Measurements from ENCODE around the gene OR4C3.
"Not testable (repeated sequence)": the region's sequence is repeated elsewhere in the genome, so short reads cannot be mapped to it uniquely, and the experiment has no call there.

Gene OR4C3

DNA sequence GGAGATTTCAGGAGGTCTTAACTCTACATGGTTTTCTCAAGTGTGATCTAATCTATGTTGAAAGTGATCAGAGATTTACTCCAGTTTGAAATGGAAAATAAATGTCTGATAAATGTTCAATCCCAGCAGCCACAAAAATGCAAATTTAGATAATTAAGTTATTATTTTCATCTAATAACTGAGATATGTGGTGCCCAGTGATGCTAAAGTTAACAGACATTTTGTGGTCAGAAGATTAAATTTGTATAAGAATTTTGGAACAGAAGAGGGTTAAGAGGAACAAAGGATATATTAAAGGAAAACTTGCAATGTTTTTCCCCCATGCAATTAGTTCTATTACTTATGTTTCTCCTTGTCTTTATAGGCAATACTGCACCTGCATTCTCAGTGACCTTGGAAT is at the start of gene OR4C3:
TSS of gene OR4C3 (plus strand) at position 301 of the 400 bp plus-strand sequence. CDS start 102 bp downstream, outside the sequence.
- not testable (repeated sequence) for DNase-seq

DNA sequence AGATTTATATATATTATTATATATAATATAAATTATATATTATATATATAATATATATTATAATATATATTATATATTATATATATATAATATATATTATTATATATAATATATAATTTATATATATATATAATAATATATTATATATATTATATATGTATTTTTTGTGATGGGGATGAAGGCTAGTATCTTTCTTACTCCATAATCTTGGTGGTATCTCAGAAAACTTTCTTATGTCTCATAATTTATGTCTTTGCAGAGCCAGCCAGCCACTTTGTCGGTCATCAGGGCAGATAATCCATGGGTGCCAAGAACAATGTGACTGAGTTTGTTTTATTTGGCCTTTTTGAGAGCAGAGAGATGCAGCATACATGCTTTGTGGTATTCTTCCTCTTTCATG is 18.8 kb upstream of the OR4C3 start, which contains the start of gene OR4S1:
TSS of gene OR4S1 (plus strand) at position 301 of the 400 bp plus-strand sequence. CDS start at position 301, 0 bp downstream.
- DNase-seq, result no peak

DNA sequence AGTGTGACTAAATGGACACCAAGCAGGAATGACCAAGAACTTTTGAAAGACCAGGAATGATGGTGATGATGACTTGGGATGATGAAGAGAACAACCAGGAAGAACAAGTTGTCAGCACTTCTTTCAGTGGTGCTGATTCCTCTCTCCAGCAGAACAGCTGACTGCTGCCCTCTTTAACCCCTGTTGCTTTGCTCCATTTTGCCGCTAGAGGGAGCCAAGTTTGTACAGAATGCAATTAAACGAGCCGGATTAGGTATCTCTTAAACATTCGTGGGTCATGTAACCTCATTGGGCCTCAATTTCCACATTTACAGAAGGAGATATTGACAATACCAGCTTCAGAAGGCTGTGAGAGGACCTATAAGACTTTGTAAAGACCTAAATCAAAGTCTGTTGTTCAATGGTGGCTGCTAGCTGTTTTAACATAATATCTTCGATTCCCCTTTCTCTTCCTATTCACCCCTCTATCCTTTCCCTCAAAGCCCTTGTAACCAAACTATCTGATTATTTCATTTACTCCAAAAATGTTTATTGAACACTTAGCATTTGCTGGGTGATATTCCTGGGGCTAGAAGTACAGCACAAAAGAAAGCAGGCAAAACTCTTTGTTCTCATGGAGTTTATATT is 16.8 kb upstream of the OR4C3 start:
- DNase-seq, result peak in 9 of 14 donors; percentile 1 to 52 (median 15)

DNA sequence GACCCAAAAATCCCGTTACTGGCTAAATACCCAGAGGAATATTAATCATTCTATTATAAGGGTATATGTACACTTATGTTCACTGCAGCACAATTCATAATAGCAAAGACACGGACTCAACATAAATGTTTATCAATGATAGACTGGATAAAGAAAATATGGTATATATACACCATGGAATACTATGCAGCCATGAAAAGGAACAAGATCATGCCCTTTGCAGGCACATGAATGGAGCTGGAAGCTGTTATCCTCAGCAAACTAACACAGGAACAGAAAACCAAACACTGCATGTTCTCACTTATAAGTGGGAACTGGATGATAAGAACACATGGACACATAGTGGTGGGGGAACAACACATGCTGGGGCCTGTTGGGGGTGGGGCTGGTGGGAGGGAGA is 11.1 kb upstream of the OR4C3 start:
- DNase-seq, result not testable (repeated sequence)

DNA sequence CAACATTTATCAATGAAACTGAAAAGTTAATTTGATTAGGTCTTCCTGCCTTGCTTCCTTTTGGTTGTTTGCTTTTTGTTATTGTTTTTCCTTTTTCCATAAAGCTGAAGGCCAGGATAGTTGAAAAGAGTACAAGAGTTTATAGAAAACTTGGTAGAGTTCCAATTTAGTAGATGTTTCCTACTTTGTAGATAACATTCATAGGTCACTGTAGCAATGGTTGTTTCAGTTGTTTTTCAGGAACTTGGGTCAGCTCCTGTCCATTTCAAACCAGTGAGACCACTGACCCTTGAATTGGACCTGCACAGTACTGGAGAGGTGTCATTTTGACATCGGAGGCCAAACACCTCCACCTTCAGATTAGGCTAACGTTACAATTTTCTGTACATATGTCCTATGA is 4.9 kb upstream of the OR4C3 start:
- DNase-seq, result not testable (repeated sequence)

DNA sequence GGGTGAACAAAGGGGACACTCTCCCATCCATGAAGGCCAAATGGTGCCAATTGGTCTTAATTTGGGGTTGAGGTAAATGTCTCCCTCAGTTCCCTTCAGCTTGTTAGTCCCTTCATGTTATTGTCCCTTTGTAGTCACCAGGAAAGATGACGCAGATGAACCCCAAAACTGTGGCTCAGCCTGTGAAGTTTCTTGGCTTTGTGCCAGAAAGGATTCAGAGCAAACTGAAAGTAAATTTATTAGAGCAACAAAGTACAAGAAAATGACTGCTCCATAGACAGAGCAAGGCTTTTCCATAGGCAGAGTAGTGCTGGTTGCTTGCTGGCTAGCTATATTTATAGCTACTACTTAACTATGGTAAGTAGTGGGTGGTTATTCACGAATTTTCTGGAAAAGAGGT is 16.7 kb downstream of the OR4C3 start:
- DNase-seq, result no peak

DNA sequence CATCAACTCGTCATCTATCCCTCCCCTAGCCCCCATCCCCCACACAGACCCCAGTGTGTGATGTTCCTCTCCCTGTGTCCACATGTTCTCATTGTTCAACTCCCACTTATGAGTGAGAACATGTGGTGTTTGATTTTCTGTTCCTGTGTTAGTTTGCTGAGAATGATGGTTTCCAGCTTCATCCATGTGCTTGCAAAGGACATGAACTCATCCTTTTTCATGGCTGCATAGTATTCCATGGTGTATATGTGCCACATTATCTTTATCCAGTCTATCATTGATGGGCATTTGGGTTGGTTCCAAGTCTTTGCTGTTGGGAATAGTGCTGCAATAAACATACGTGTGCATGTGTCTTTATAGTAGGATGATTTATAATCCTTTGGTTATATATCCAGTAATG is 17.8 kb downstream of the OR4C3 start:
- not testable (repeated sequence) for DNase-seq

DNA sequence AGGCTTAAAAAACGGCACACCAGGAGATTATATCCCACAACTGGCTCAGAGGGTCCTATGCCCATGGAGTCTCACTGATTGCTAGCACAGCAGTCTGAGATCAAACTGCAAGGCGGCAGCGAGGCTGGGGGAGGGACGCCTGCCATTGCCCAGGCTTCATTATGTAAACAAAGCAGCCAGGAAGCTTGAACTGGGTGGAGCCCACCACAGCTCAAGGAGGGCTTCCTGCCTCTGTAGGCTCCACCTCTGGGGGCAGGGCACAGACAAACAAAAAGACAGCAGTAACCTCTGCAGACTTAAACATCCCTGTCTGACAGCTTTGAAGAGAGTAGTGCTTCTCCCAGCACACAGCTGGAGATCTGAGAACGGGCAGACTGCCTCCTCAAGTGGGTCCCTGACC is 21.6 kb downstream of the OR4C3 start:
- not testable (repeated sequence) for DNase-seq

DNA sequence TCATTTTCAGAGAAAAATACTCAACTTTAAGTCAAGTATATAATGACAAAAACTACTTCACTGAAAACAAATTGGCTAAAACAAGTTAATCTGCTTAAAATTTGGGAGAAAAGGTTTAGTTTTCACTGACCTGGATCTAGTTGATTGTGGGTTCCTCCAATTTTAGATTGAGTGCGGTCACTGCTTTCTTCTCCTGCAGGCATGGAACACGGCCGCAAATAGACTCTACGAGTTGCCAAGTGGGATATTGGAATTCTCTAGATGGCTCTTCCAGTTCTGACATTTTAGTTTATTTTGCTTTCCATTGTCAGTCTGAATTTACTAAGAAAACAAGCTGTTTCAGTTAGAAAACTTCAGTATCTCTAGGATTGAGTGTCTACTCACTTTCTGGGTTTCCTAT is 29.3 kb downstream of the OR4C3 start:
- DNase-seq, result no peak

DNA sequence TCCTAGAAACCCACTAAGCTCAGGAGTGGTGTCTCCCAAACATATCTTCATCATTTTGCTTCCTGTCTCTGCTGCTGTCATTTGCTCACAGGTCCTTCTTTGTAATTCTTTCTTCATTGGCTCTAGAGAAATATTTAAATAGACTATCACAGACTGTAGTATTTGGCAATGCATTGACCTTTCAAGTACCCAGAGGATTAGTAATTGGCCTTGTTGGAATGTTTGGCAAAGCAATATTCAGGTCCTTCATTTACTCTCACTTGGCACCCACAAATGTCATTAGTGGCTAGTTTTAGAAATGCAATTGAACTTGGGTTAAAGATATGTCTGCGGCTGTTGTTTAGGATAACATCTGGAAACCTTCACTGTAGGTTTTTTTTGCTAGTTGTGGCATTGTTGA is 30.0 kb downstream of the OR4C3 start:
- DNase-seq, result no peak

DNA sequence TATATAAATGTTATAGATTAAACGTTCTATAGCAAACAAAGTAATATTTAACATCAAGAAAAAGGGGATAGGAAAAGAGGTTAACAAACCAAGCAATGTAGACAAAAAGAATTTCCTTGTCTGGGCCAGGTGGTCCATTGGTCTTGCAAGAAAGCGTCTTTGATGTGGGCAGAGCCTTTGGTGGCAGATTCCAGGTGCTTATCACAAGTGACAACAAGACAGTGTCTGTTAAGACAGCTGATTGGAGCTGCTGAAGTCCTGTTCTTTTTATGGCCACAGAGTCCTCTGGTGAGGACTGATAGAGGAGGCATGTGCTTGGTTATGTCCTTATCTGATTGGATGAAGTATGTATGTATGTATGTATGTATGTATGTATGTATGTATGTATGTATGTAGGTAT is 36.6 kb downstream of the OR4C3 start:
- not testable (repeated sequence) for DNase-seq

DNA sequence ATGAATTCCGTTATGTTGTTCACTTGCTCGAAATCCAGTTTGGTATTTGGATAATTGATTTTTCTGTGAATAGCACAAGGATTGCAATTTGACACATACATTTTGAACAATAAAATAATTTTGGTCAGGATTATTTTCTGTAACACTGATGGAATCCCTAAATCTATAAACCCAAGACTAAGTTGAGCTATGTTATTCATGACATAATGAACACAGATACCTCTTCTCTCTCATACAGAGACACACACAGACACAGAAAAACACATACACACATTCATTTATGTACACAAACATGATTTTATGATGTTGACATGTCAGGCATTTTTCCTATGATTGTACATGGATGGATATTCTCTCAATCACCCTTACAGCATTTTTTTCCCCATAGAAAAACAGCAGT is 41.6 kb downstream of the OR4C3 start, which contains the start of gene OR4C5:
TSS of gene OR4C5 (minus strand) at position 101 of the 400 bp plus-strand sequence. CDS start at position 101, 0 bp downstream.
- no peak for DNase-seq
